HG02870 (cell line): ENCODE data around the gene OTX2.

Source experiments
- ATAC-seq: cut with Tn5 transposase; IDR thresholded peaks from one replicate; pipeline ENCODE4 v1.9.1; 2021; ENCODE audit warnings: mild to moderate bottlenecking, moderate library complexity; ENCODE audit not compliant: unreplicated experiment

OTX2 gene

GRCh38 chr14:56812364-56813141, 2.3 kb upstream of the OTX2 start:
- ATAC-seq: no peak

- ATAC-seq: no peak
Observed at GRCh38 chr14:56811593-56812363, 1.5 kb upstream of the OTX2 start.

- ATAC-seq: no peak
Observed at GRCh38 chr14:56810836-56811592, 735 bp upstream of the OTX2 start.

- ATAC-seq: no peak
Observed at GRCh38 chr14:56809270-56810146, 771 bp downstream of the OTX2 start.

GRCh38 chr14:56808383-56809269, 1.7 kb downstream of the OTX2 start:
- ATAC-seq: no peak

- no peak for ATAC-seq
Observed at GRCh38 chr14:56808110-56808382, 2.2 kb downstream of the OTX2 start.

- no peak for ATAC-seq
Observed at GRCh38 chr14:56807386-56808109, 2.7 kb downstream of the OTX2 start.

GRCh38 chr14:56806760-56807159, 3.5 kb downstream of the OTX2 start:
- no peak for ATAC-seq

GRCh38 chr14:56805992-56806727, 4.1 kb downstream of the OTX2 start:
- no peak for ATAC-seq

- ATAC-seq: no peak
Observed at GRCh38 chr14:56805201-56805991, 4.9 kb downstream of the OTX2 start.

GRCh38 chr14:56803816-56804535, 6.3 kb downstream of the OTX2 start:
- ATAC-seq: no peak

- ATAC-seq: no peak
Observed at GRCh38 chr14:56801920-56802319, 8.4 kb downstream of the OTX2 start.

- ATAC-seq: no peak
Observed at GRCh38 chr14:56799343-56799645, 11.0 kb downstream of the OTX2 start.

- no peak for ATAC-seq
Observed at GRCh38 chr14:56798447-56799342, 11.6 kb downstream of the OTX2 start.

- ATAC-seq: no peak
Observed at GRCh38 chr14:56797569-56798446, 12.5 kb downstream of the OTX2 start.
